GM04503 (cell line): ENCODE measurements around the gene ABI2.

Experiments
- DNase-seq: peaks from one replicate; pipeline ENCODE4 v3.0.0-alpha.2; 2012; ENCODE audit warnings: low read depth

ABI2 gene

DNA sequence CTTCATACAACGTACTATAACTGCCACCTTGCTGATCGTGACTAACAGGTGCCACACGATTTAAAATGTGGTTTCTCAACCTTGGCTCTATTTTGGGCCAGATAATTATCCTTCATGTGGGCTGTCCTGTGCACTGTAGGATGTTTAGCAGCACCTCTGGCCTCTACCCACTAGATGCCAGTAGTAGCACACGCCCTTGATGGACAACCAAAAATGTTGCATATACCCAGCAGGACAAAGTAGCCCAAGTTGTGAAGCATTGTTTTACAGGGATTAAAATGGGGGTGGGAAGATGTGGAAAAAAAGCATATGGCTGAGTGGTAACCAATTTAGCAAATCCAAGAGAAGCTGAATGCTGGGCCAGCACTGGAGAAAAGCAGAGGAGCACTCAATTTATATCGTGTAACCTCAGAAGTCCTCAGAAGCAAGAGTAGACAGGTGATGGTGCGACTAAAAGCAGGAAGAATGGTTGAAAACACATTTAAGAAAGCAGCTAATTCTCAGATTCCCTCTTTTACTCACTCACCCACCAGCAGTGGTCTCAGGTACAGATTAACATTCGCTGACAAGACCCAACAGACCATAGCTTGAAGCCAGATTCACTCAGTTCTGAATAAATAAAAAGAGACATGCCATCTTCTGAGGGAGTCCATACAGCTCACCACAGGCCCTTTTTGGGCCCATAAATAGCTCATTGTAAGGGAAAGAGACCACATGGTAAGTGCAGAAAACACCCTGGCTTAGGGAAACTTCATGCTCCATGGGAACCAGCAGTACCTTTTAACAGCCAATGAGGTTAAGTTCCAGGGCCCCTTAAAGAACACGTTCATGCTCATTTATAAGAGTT lies 156.3 kb downstream of the ABI2 start:
- no peak for DNase-seq

DNA sequence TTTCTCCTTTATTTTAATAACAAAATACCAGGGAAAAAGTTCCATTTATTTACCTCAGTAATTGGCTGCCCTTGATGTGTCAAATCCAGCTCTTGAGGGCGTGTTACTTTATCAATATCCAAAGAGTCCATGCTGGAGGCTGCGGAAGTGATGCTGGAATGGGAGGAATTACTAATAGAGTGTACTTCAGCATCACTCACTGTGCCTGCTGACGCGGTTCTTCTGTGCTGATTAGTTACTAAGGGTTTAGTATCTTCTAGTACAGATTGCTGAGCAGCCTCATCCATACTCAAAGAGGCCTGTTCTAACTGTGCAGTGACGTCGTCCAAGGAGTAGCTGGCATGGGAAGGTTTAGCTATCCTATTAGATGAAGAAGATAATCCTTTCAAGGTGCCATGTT lies 161.3 kb downstream of the ABI2 start:
- DNase-seq = no peak

DNA sequence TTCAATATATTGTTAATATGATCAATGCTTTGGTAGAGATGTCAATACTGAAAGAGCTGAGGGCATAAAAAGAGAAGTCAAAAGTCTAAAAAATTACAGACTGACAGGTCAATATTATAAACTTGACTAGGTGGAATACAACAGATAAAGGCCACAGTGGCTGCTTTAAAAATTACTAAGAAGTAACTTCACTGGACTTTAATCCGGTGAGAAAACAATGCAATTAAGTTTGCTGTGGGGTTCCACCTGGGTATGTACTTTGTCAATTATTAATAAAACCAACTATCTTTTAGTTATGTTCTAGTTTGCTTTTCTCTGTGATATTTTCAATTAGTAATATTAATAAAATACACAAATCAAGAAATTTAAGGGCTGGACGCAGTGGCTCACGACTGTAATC lies 162.2 kb downstream of the ABI2 start:
- no peak for DNase-seq

DNA sequence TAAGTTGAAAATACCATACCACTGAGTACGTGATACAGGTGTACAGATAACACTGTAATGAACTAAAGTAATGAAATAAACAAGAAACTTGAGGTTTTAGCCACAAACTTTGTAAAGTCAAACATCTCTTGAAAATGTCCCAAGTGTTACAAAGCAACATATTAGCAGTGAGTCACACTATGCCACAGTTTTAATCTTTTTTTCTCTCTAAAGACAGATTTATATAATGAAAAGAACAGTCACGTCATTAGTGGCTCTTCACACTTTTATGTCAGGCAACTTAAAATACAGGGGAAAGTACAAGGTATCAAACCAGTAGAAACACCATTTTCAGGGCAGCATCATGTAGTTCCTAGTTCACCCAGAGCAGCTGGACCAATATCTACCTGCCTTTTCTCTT lies 164.8 kb downstream of the ABI2 start:
- no peak for DNase-seq
